A549 treated with DMSO at 1 μM for 4 hours (cell line): ENCODE measurements around the gene LSM2. TPM values are rescaled to one million over a fixed set of nuclear protein-coding genes. Genes with fewer than 3 reads are reported as not detected.

Experiments used
- total RNA-seq: library from RNA; stranded (reverse); fragments of 200-300 nt; extraction: Qiagen RNA extraction; gene quantifications from 5 replicates; pipeline ENCODE4 v1.2.3, GENCODE V29; 2022; ENCODE audit warnings: low read depth

The LSM2 gene
- 49.8 to 66.9 TPM (median 61.6 TPM) in 5 replicates for total RNA-seq

GRCh38 chr6:31806470-31807272 lies at the start of gene LSM2:
Gene LSM2, minus strand, starts transcription at chr6:31806966. Its CDS starts 209 bp downstream, at chr6:31806757.

GRCh38 chr6:31827286-31828079 lies 20.7 kb upstream of the LSM2 start, which contains the start of gene HSPA1B:
Gene HSPA1B, plus strand, starts transcription at chr6:31827738. Its CDS starts 213 bp downstream, at chr6:31827951.

GRCh38 chr6:31815025-31815838 lies 8.5 kb upstream of the LSM2 start, which contains the start of the genes HSPA1A and HSPA1L:
Gene HSPA1A, plus strand, starts transcription at chr6:31815543. Its CDS starts 214 bp downstream, at chr6:31815757.
Gene HSPA1L, minus strand, starts transcription at chr6:31815283. Its CDS starts 3,311 bp downstream, at chr6:31811972.

GRCh38 chr6:31795616-31796298 lies 11.0 kb downstream of the LSM2 start, which contains the start of gene VARS1:
Gene VARS1, minus strand, starts transcription at chr6:31795752. Its CDS starts 535 bp downstream, at chr6:31795217.

GRCh38 chr6:31776989-31777666 lies 29.6 kb downstream of the LSM2 start, which contains the start of gene VWA7:
Gene VWA7, minus strand, starts transcription at chr6:31777328. Its CDS starts 549 bp downstream, at chr6:31776779.

GRCh38 chr6:31762356-31762755 lies 44.4 kb downstream of the LSM2 start, which contains the start of gene SAPCD1:
Gene SAPCD1, plus strand, starts transcription at chr6:31762656. Its CDS starts 399 bp downstream, at chr6:31763055.

Other genes with a start within 250 kb of the LSM2 start
- 0.11 to 0.12 TPM in 2 of 5 replicates, not detected in the others for gene LTA, start 234.7 kb downstream of the LSM2 start, total RNA-seq
- 0.10 to 0.22 TPM (median 0.11 TPM) in 3 of 5 replicates, not detected in the others for gene TNF, start 231.4 kb downstream of the LSM2 start, total RNA-seq
- gene LTB, start 224.5 kb downstream of the LSM2 start, total RNA-seq: 0.29 to 0.50 TPM (median 0.49 TPM) in 5 replicates
- gene LST1, start 220.7 kb downstream of the LSM2 start, total RNA-seq: 0.20 to 0.26 TPM in 2 of 5 replicates, not detected in the others
- gene NCR3, start 214.0 kb downstream of the LSM2 start, total RNA-seq: not detected in 5 replicates
- not detected in 5 replicates for gene AIF1, start 191.7 kb downstream of the LSM2 start, total RNA-seq
- 68.9 to 101 TPM (median 86.8 TPM) in 5 replicates for gene PRRC2A, start 186.3 kb downstream of the LSM2 start, total RNA-seq
- gene BAG6, start 154.3 kb downstream of the LSM2 start, total RNA-seq: 119 to 155 TPM (median 144 TPM) in 5 replicates
- gene APOM, start 151.1 kb downstream of the LSM2 start, total RNA-seq: 2.8 to 3.8 TPM (median 3.2 TPM) in 5 replicates
- gene C6orf47, start 146.2 kb downstream of the LSM2 start, total RNA-seq: 10.9 to 13.1 TPM (median 12.1 TPM) in 5 replicates
- gene GPANK1, start 142.0 kb downstream of the LSM2 start, total RNA-seq: 10.7 to 15.4 TPM (median 12.2 TPM) in 5 replicates
- 165 to 176 TPM (median 167 TPM) in 5 replicates for gene CSNK2B, start 140.9 kb downstream of the LSM2 start, total RNA-seq
- 3.6 to 5.8 TPM (median 5.1 TPM) in 5 replicates for gene LY6G5B, start 137.0 kb downstream of the LSM2 start, total RNA-seq
- 0.95 to 2.0 TPM (median 1.3 TPM) in 5 replicates for gene LY6G5C, start 125.9 kb downstream of the LSM2 start, total RNA-seq
- 16.1 to 20.1 TPM (median 17.9 TPM) in 5 replicates for gene ABHD16A, start 103.6 kb downstream of the LSM2 start, total RNA-seq
- gene LY6G6F, start 100.1 kb downstream of the LSM2 start, total RNA-seq: not detected in 5 replicates
- gene LY6G6D, start 91.6 kb downstream of the LSM2 start, total RNA-seq: not detected in 5 replicates
- gene LY6G6C, start 85.2 kb downstream of the LSM2 start, total RNA-seq: 0.12 to 0.20 TPM in 2 of 5 replicates, not detected in the others
- not detected in 5 replicates for gene MPIG6B, start 83.6 kb downstream of the LSM2 start, total RNA-seq
- 27.0 to 30.0 TPM (median 27.6 TPM) in 5 replicates for gene DDAH2, start 77.7 kb downstream of the LSM2 start, total RNA-seq
- 490 to 521 TPM (median 507 TPM) in 5 replicates for gene CLIC1, start 70.4 kb downstream of the LSM2 start, total RNA-seq
- gene MSH5, start 67.0 kb downstream of the LSM2 start, total RNA-seq: 10.7 to 16.8 TPM (median 15.8 TPM) in 5 replicates
- 3.0 to 5.0 TPM (median 3.3 TPM) in 5 replicates for gene SAPCD1, start 44.3 kb downstream of the LSM2 start, total RNA-seq
- 1.4 to 2.0 TPM (median 1.8 TPM) in 5 replicates for gene VWA7, start 29.6 kb downstream of the LSM2 start, total RNA-seq
- gene VARS1, start 11.2 kb downstream of the LSM2 start, total RNA-seq: 52.7 to 64.9 TPM (median 59.0 TPM) in 5 replicates
- gene HSPA1L, start 8.3 kb upstream of the LSM2 start, total RNA-seq: 1.00 to 2.0 TPM (median 1.9 TPM) in 5 replicates
- gene HSPA1A, start 8.6 kb upstream of the LSM2 start, total RNA-seq: 134 to 436 TPM (median 349 TPM) in 5 replicates
- 109 to 336 TPM (median 263 TPM) in 5 replicates for gene HSPA1B, start 20.8 kb upstream of the LSM2 start, total RNA-seq
- 26.4 to 37.6 TPM (median 30.1 TPM) in 5 replicates for gene NEU1, start 55.9 kb upstream of the LSM2 start, total RNA-seq
- gene SLC44A4, start 72.0 kb upstream of the LSM2 start, total RNA-seq: 0.05 to 0.36 TPM (median 0.15 TPM) in 3 of 5 replicates, not detected in the others
- gene EHMT2, start 90.7 kb upstream of the LSM2 start, total RNA-seq: 21.2 to 34.6 TPM (median 30.7 TPM) in 5 replicates
- 3.5 to 5.5 TPM (median 4.8 TPM) in 5 replicates for gene ZBTB12, start 95.1 kb upstream of the LSM2 start, total RNA-seq
- gene C2, start 120.8 kb upstream of the LSM2 start, total RNA-seq: 0.31 to 0.48 TPM (median 0.36 TPM) in 5 replicates
- 1.7 to 3.4 TPM (median 2.1 TPM) in 5 replicates for gene CFB, start 139.1 kb upstream of the LSM2 start, total RNA-seq
- gene NELFE, start 152.0 kb upstream of the LSM2 start, total RNA-seq: 74.0 to 87.1 TPM (median 79.5 TPM) in 5 replicates
- 22.6 to 27.8 TPM (median 24.2 TPM) in 5 replicates for gene SKIC2, start 152.2 kb upstream of the LSM2 start, total RNA-seq
- gene DXO, start 165.2 kb upstream of the LSM2 start, total RNA-seq: 11.1 to 12.8 TPM (median 12.1 TPM) in 5 replicates
- gene C4A, start 175.1 kb upstream of the LSM2 start, total RNA-seq: 1.00 to 1.6 TPM (median 1.2 TPM) in 5 replicates
- gene C4B, start 207.8 kb upstream of the LSM2 start, total RNA-seq: 0.72 to 1.2 TPM (median 0.84 TPM) in 5 replicates
- gene CYP21A2, start 231.4 kb upstream of the LSM2 start, total RNA-seq: 0.06 TPM in 1 of 5 replicates, not detected in the others